H9 (cell line): ENCODE data around the gene ZFYVE28. TPM values are rescaled to one million over a fixed set of nuclear protein-coding genes. Genes with fewer than 3 reads are reported as not detected.

Source experiments
- DNase-seq: peaks from one replicate; pipeline ENCODE4 v3.0.0-alpha.2; 2017
- H2AFZ ChIP-seq: one replicate; pipeline ENCODE4 v1.6.1; 2013; ENCODE audit warnings: mild to moderate bottlenecking, low read length, control low read depth, moderate library complexity
- H2AK5ac ChIP-seq: 2 replicates; pipeline ENCODE4 v1.6.1; 2013; ENCODE audit warnings: low read length, control low read depth, mixed read lengths; ENCODE audit not compliant: insufficient read length
- H2BK120ac ChIP-seq: one replicate; pipeline ENCODE4 v1.6.1; 2013; ENCODE audit warnings: low read depth, mild to moderate bottlenecking, low read length, control low read depth, inconsistent platforms; ENCODE audit not compliant: poor library complexity, severe bottlenecking
- H2BK12ac ChIP-seq: 2 replicates; pipeline ENCODE4 v1.6.1; 2013; ENCODE audit warnings: low read length, control low read depth, mixed read lengths, low read depth; ENCODE audit not compliant: insufficient read length
- H2BK15ac ChIP-seq: 2 replicates; pipeline ENCODE4 v1.6.1; 2013; ENCODE audit warnings: low read depth, low read length, control low read depth
- H2BK20ac ChIP-seq: one replicate; pipeline ENCODE4 v1.6.1; 2013; ENCODE audit warnings: low read depth, mild to moderate bottlenecking, low read length, control low read depth, inconsistent platforms; ENCODE audit not compliant: poor library complexity, severe bottlenecking
- H2BK5ac ChIP-seq: 2 replicates; pipeline ENCODE4 v1.6.1; 2013; ENCODE audit warnings: low read length, control low read depth, mixed read lengths; ENCODE audit not compliant: insufficient read length
- H3K14ac ChIP-seq: 2 replicates; pipeline ENCODE4 v1.6.1; 2013; ENCODE audit warnings: low read length, control low read depth; ENCODE audit not compliant: insufficient read depth
- H3K18ac ChIP-seq: 2 replicates; pipeline ENCODE4 v1.6.1; 2013; ENCODE audit warnings: low read depth, mild to moderate bottlenecking, mixed read lengths, low read length, control low read depth; ENCODE audit not compliant: insufficient read length
- H3K23ac ChIP-seq: 2 replicates; pipeline ENCODE4 v1.6.1; 2013; ENCODE audit warnings: low read length, control low read depth, mixed read lengths, low read depth; ENCODE audit not compliant: insufficient read length
- H3K23me2 ChIP-seq: 2 replicates; pipeline ENCODE4 v1.6.1; 2013; ENCODE audit warnings: low read depth, mild to moderate bottlenecking, mixed read lengths, low read length, control low read depth; ENCODE audit not compliant: insufficient read length, poor library complexity, severe bottlenecking
- H3K27ac ChIP-seq: 2 replicates; pipeline ENCODE4 v1.5.1; 2013; ENCODE audit warnings: low read length, control low read depth, mixed read lengths, low read depth; ENCODE audit not compliant: insufficient read length
- H3K27me3 ChIP-seq: 2 replicates; pipeline ENCODE4 v1.6.1; 2013; ENCODE audit warnings: low read length, control low read depth, inconsistent platforms; ENCODE audit not compliant: insufficient read depth
- H3K4ac ChIP-seq: 2 replicates; pipeline ENCODE4 v1.6.1; 2013; ENCODE audit warnings: low read depth, mild to moderate bottlenecking, control low read depth, inconsistent platforms, low read length, moderate library complexity
- H3K4me1 ChIP-seq: 2 replicates; pipeline ENCODE4 v1.6.1; 2013; ENCODE audit warnings: low read length, control low read depth, inconsistent platforms; ENCODE audit not compliant: insufficient read depth
- H3K4me2 ChIP-seq: 2 replicates; pipeline ENCODE4 v1.6.1; 2013; ENCODE audit warnings: low read length, control low read depth, mixed read lengths; ENCODE audit not compliant: insufficient read length, insufficient read depth
- H3K56ac ChIP-seq: 2 replicates; pipeline ENCODE4 v1.6.1; 2013; ENCODE audit warnings: low read depth, mild to moderate bottlenecking, mixed read lengths, low read length, control low read depth; ENCODE audit not compliant: insufficient read length
- H3K79me1 ChIP-seq: 2 replicates; pipeline ENCODE4 v1.6.1; 2013; ENCODE audit warnings: low read depth, mild to moderate bottlenecking, moderate library complexity, low read length, control low read depth, inconsistent platforms; ENCODE audit not compliant: insufficient read depth, poor library complexity, severe bottlenecking
- H3K79me2 ChIP-seq: 2 replicates; pipeline ENCODE4 v1.6.1; 2013; ENCODE audit warnings: low read length, control low read depth, inconsistent platforms; ENCODE audit not compliant: insufficient read depth
- H3K9ac ChIP-seq: 2 replicates; pipeline ENCODE4 v1.6.1; 2013; ENCODE audit warnings: low read length, control low read depth, mixed read lengths; ENCODE audit not compliant: insufficient read length; ENCODE audit errors: extremely low read depth
- H3K9me3 ChIP-seq: one replicate; pipeline ENCODE4 v1.6.1; 2013; ENCODE audit warnings: low read depth, low read length, inconsistent platforms; ENCODE audit not compliant: control insufficient read depth
- H3T11ph ChIP-seq: one replicate; pipeline ENCODE4 v1.6.1; 2013; ENCODE audit warnings: mild to moderate bottlenecking, low read length, control low read depth, inconsistent platforms
- H4K20me1 ChIP-seq: one replicate; pipeline ENCODE4 v1.6.1; 2013; ENCODE audit not compliant: control insufficient read depth, insufficient read length, insufficient read depth
- H4K5ac ChIP-seq: 2 replicates; pipeline ENCODE4 v1.6.1; 2013; ENCODE audit warnings: low read depth, mild to moderate bottlenecking, mixed read lengths, low read length, control low read depth; ENCODE audit not compliant: insufficient read length
- H4K8ac ChIP-seq: replicated peaks from 2 replicates; pipeline ENCODE4 v1.6.1; 2013; ENCODE audit warnings: low read length, control low read depth, mixed read lengths, low read depth; ENCODE audit not compliant: insufficient read length
- H4K91ac ChIP-seq: 2 replicates; pipeline ENCODE4 v1.6.1; 2013; ENCODE audit warnings: low read depth, mild to moderate bottlenecking, moderate library complexity, mixed read lengths, low read length, control low read depth; ENCODE audit not compliant: insufficient read length
- H3K27ac Mint-ChIP-seq, 3 experiments: 2 replicates in 2 of 3; 3 replicates in 1 of 3; pipeline ENCODE4 v1.8.0; 2020 to 2021; ENCODE audit warnings: mixed read lengths in 3 of 3, mild to moderate bottlenecking in 1 of 3, moderate library complexity in 1 of 3
- H3K27me3 Mint-ChIP-seq: 2 replicates; pipeline ENCODE4 v1.8.0; 2021; ENCODE audit warnings: low read depth, mild to moderate bottlenecking, moderate library complexity, mixed read lengths
- H3K36me3 Mint-ChIP-seq, 3 experiments: 2 replicates in 2 of 3; 3 replicates in 1 of 3; pipeline ENCODE4 v1.8.0; 2020 to 2021; ENCODE audit warnings: low read depth in 3 of 3, mixed read lengths in 3 of 3; ENCODE audit not compliant: insufficient read depth in 1 of 3
- H3K4me1 Mint-ChIP-seq, 2 experiments: 2 replicates each; pipeline ENCODE4 v1.8.0; 2020; ENCODE audit warnings: mixed read lengths in 2 of 2
- H3K4me3 Mint-ChIP-seq, 2 experiments: 2 replicates in 1 of 2; 3 replicates in 1 of 2; pipeline ENCODE4 v1.8.0; 2020 to 2021; ENCODE audit warnings: mild to moderate bottlenecking in 2 of 2, mixed read lengths in 2 of 2, moderate library complexity in 1 of 2
- H3K9me3 Mint-ChIP-seq, 2 experiments: 2 replicates in 1 of 2; 3 replicates in 1 of 2; pipeline ENCODE4 v1.8.0; 2020; ENCODE audit warnings: mild to moderate bottlenecking in 2 of 2, mixed read lengths in 2 of 2, moderate library complexity in 1 of 2
- WGBS: extraction: QIAGEN DNeasy Blood & Tissue Kit; methylation state at CpG from one replicate; pipeline ENCODE4 v1.1.7; 2013; ENCODE audit warnings: missing lambda C conversion rate, low lambda C conversion rate, mixed read lengths; ENCODE audit not compliant: insufficient read length; ENCODE audit errors: extremely low coverage; 5-methylcytosine and 5-hydroxymethylcytosine counted together
- total RNA-seq: library from RNA; stranded (reverse); gene quantifications from 2 replicates; pipeline ENCODE4 v1.2.1, GENCODE V29; 2021
- TF ChIP-seq, protein P1 (sequence below): fragments of 200-600 bp; sonication (generic); conservative IDR thresholded peaks from 3 replicates; pipeline ENCODE4 v1.8.0; 2021; ENCODE audit warnings: antibody characterized with exemption, mild to moderate bottlenecking

The ZFYVE28 gene
- total RNA-seq, 1 experiment from 2014 or later: 0.98 TPM

DNA sequence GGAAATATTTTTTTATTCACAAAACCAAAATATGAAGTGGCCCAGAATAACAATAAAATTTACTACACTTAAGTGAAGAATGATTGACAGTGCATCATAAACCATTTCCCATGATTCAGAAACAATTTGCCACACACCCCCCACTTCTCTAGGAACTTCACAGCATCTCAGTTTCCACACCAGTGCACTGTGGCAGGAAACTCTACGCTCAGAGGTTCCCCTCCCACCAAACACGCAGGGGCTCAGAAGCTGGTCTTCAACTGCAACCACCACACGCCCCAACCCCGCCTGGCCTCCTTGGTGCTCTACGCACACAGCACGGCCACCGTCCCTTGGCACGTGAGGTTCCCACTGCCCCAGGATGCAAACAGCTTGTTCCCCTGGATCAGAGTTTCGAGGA lies 63.7 kb downstream of the ZFYVE28 start:
- no peaks in the 10 kb centered on the region for H3K79me1 ChIP-seq
- H2BK120ac ChIP-seq: no peak overlapping the region
- Mint-ChIP-seq H3K36me3 (no peaks in the 10 kb centered on the region), H3K9me3 (no peaks in the 10 kb centered on the region), H3K4me3 (no peak overlapping the region), H3K4me1 (peaks cover 6 to 7% of the 10 kb centered on the region in 2 experiments), H3K27ac (peak overlapping the region in 1 of 3 experiments; percentile 40; a peak in 1 of 7 replicates), H3K27me3 (no peaks in the 10 kb centered on the region; the same call in 1 of the 2 replicates)
- H3K14ac ChIP-seq: no peak overlapping the region
- no peak overlapping the region for H3T11ph ChIP-seq
- DNase-seq: no peak
- H3K79me2 ChIP-seq: no peaks in the 10 kb centered on the region
- no peak overlapping the region for H3K56ac ChIP-seq
- no peak overlapping the region for H3K4me2 ChIP-seq
- H2AFZ ChIP-seq: no peak overlapping the region
- H4K20me1 ChIP-seq: no peaks in the 10 kb centered on the region
- no peak overlapping the region for H4K5ac ChIP-seq
- H2AK5ac ChIP-seq: no peak overlapping the region
- H3K4me1 ChIP-seq: no peaks in the 10 kb centered on the region
- no peak overlapping the region for H3K27ac ChIP-seq
- no peak overlapping the region for H3K18ac ChIP-seq
- H2BK12ac ChIP-seq: no peak overlapping the region
- no peaks in the 10 kb centered on the region for H3K27me3 ChIP-seq
- H2BK20ac ChIP-seq: no peak overlapping the region
- H4K91ac ChIP-seq: no peak overlapping the region
- H3K9ac ChIP-seq: no peak overlapping the region
- H3K23me2 ChIP-seq: no peaks in the 10 kb centered on the region
- no peak overlapping the region for H2BK5ac ChIP-seq
- no peak overlapping the region for H4K8ac ChIP-seq
- no peak overlapping the region for H2BK15ac ChIP-seq
- WGBS: no CpG with 5 or more reads among the region's 9 CpGs
- TF ChIP-seq, protein P1, sequence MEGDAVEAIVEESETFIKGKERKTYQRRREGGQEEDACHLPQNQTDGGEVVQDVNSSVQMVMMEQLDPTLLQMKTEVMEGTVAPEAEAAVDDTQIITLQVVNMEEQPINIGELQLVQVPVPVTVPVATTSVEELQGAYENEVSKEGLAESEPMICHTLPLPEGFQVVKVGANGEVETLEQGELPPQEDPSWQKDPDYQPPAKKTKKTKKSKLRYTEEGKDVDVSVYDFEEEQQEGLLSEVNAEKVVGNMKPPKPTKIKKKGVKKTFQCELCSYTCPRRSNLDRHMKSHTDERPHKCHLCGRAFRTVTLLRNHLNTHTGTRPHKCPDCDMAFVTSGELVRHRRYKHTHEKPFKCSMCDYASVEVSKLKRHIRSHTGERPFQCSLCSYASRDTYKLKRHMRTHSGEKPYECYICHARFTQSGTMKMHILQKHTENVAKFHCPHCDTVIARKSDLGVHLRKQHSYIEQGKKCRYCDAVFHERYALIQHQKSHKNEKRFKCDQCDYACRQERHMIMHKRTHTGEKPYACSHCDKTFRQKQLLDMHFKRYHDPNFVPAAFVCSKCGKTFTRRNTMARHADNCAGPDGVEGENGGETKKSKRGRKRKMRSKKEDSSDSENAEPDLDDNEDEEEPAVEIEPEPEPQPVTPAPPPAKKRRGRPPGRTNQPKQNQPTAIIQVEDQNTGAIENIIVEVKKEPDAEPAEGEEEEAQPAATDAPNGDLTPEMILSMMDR: no peak
- H3K4ac ChIP-seq: no peak overlapping the region
- H3K9me3 ChIP-seq: no peaks in the 10 kb centered on the region
- H3K23ac ChIP-seq: no peak overlapping the region
